DMS 273 treated with DMSO at 0.1 percent for 48 hours (cell line): ENCODE data around the gene LIN28B.
A peak's percentile ranks its signal among the peaks of the same experiment; 100 is the strongest.

ENCODE experiments used
- DNase-seq: peaks from one replicate; lab custom pipeline; 2025; lab: John Stamatoyannopoulos, UW

The LIN28B gene

DNA sequence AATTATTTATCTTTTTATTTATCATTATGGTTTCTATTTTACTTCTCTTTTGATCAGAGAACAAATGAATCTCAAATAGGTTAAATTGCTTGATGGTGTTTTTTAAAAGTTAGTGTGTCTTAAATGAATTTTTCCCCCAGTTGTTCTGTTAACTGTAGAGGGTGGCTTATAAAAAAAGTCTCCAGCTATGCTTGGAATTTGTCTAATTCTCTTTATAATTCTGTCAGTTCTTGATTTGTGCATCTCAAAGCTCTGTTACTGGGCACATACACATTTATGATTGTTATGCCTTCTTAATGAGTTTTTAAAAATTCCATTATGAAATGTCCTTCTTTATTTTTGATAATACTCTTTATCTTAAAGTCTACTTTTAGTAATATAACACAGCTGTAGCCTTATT lies 58.0 kb downstream of the LIN28B start:
- no peak for DNase-seq

DNA sequence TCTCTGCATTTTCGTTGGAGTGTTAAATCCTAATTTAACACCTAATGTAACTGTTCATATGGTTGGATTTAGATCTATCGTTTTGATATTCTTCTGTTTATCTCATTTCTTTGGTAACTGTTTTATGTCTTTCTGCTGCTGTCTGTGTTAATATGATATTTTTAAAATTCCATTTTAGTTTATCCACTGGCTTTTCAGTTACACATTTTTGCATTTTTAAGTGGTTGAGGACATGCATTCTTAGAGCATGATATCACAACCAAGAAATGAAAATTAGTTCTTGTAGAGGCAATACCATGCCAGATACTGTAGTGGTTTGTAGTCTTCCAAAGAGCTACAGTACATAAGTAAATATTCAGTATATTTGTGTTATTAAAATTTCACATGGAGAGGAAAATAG lies 58.6 kb downstream of the LIN28B start:
- DNase-seq, result no peak

DNA sequence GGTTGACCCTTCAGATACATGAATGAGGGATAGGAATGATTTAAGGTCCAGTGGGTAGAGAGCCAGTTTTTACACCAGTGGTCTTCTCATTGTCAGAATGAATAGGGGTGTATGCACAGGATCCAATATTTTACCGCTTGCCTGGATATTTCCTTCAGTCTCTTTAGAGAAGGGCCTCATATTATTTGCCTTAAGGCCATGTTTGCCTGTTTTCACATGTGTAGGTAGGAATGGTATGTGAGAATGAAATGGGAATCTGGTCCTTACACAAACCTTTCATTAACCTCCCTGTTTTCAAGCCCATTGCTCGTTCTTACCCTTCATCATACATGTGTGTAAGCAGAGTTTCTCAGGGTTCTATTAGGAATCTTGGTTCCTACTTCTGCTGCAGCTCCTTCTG lies 62.4 kb downstream of the LIN28B start:
- DNase-seq, result no peak

DNA sequence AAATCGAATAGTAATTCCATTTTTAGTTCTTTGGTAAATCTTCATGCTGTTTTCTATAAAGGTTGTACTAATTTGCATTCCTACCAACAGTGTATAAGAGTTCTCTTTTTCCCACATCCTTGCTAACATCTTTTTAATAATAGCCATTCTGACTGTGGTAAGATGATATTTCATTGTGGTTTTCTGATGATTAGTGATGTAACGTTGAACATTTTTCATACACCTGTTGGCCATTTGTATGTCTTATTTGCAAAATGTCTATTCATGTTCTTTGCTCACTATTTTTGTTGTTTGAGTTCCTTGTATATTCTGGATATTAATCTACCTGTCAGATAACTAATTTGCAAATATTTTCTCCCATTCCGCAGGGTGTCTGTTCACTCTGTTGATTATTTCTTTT lies 64.5 kb downstream of the LIN28B start:
- DNase-seq, result no peak

GRCh38 chr6:105022416-105022815 lies 65.5 kb downstream of the LIN28B start:
- no peak for DNase-seq

DNA sequence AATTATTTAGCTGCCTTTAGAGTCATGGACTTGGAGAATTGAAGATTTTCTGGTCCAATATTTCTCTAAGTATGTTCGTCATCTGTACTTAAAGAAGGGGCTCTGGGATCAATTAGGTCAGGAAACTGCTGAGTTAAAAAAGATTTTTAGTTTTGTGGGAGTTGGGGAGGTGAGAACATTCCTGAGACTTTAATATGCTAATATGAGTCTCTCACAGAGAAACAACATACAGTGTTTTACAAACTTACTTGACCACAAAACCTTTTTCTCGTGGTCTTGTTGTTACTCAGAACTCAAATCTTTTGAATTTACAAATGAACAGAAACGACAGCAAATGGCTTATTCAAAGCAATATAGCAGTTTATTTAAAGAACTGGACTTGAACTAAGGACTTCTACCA lies 67.9 kb downstream of the LIN28B start:
- no peak for DNase-seq

- no peak for DNase-seq
Measured at GRCh38 chr6:105028898-105029297, 72.0 kb downstream of the LIN28B start.

DNA sequence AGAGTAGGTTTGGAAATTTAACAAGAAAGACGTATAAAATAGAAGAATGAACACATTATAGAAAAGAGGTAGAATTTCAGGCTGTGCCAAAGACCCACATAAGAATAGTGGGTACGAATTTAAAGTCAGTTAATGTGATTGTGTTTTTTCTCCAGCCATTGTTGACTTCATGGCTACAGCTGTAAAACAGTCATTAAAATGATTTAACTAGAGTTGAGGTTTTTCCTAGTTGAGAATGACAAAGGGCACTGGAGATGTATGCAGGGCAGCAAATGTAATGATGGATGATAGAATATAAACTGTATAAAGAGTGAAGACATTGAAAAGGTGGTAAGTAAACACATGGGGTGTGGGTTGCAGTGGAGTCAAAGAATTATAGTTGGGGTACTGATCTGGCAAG lies 72.7 kb downstream of the LIN28B start:
- DNase-seq, result no peak

- no peak for DNase-seq
Measured at GRCh38 chr6:105034470-105034869, 77.6 kb downstream of the LIN28B start.

GRCh38 chr6:105035299-105035698 lies 78.4 kb downstream of the LIN28B start:
- no peak for DNase-seq

GRCh38 chr6:105036351-105036750 lies 79.4 kb downstream of the LIN28B start:
- peak; percentile 62 for DNase-seq

- no peak for DNase-seq
Measured at GRCh38 chr6:105038259-105038658, 81.4 kb downstream of the LIN28B start.

DNA sequence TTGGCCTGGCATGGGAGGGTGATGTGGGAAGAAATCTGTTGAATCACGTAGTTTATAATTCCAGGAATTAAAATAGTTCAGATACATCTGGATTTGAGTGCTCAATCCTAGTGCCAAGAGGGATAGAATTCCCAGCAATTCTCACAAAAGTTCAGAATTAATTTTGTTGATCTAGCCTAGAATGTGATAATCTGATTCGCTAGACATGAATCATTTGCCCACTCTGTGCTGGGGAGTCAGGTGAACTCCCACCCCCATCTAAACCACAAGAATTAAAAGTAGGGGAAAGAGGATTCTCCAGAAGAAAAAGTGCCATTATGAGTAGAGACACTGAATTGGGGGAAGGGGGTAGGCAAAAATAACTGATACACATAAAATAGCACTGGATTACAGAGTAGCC lies 85.0 kb downstream of the LIN28B start:
- no peak for DNase-seq

DNA sequence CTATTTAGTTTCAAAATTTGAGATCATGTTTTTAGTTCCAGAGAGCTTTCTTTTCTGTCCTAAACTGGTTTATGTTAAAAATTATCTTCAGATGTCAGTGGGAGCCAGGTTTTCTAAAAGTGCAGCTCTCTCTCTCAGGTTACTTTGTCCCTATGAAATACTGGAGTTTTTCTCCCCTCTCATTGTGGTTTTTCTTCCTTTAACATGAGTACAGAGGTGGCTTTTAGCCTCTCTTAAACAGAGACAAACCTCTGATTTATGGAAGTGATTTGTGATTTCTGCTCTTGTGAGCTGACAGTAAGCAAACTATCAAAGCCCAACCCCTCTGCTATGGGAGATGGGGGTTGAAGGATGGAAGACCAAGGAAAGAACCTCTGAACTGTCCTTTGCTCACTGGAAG lies 85.7 kb downstream of the LIN28B start:
- no peak for DNase-seq

GRCh38 chr6:105043979-105044378 lies 87.1 kb downstream of the LIN28B start:
- no peak for DNase-seq

DNA sequence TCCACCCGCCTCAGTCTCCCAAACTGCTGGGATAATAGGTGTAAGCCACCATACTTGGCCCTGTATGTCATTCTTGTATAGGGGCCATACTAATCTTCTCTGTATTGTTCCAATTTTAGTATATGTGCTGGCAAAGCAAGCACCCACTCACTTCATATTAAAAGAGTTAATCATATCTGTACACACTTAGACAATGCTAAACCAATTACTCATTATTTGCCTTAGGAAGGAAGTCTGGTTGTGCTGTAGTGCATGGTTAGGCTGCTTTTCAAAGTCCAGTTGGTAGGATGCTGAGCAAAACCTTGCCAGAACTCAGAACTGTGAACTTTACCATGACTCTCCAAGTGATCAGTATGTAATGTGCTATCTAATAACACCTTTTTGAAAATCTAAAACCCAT lies 88.6 kb downstream of the LIN28B start:
- no peak for DNase-seq

DNA sequence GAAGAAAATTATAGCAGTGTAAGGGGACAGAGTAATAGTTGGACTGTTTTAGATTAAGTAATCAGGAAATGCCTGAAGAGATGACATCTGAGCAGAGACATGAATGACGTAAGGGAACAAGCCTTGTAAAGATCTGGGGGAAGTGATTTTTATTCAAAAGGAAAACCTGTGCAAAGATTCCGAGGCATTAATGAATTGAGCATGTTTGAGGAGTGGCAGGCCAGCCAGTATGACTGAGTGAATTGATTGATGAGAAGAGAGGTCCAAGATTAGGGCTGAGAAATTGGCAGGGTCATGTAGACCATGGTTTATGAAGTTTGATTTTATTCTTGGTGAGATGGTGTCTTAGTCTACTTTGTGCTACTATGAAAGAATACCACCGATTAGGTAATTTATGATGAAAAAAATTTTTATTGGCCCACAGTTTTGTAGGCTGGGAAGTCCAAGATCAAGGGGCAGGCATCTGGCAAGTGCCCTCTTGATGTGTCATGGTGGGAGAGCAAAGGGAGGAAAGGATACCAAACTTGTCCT lies 95.1 kb downstream of the LIN28B start:
- DNase-seq, result no peak

DNA sequence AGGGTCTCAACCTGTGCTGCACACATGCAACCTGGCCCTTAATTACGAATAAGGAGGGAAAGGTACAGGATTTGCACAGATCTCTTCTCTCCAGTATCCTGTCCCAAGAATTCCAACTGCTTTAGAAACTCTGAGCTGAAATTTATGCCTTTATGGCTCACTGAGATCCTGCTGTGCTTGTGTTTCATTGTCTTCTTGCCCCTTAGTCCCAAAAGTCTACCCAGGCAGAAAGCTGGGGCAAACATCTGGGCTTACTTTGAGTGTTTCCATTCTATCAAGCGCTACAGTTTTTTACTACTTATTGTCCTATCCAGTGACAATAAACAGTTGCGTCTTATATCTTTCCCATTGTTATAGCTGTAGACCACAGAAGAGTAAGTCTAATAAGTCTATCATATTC lies 99.7 kb downstream of the LIN28B start:
- no peak for DNase-seq

DNA sequence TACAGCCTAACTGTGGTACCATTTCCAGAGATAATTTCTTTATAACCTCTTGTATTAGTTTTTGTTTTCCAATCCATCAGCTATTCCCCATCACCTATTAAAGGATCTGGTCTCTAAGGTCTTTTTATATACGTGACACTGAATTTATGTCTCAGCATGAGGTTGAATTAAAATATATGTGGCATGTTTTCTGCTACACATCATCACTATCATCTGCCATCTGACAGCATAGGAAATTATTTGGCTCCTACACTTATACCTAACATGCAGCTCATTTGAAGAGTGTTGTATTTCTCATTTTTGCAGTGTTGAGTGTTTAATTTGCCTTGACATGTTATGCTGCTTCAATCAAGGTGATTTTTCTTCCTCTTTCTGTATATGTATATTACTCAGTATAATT lies 100.3 kb downstream of the LIN28B start:
- DNase-seq, result no peak

GRCh38 chr6:105058316-105058715 lies 101.4 kb downstream of the LIN28B start:
- DNase-seq, result no peak

DNA sequence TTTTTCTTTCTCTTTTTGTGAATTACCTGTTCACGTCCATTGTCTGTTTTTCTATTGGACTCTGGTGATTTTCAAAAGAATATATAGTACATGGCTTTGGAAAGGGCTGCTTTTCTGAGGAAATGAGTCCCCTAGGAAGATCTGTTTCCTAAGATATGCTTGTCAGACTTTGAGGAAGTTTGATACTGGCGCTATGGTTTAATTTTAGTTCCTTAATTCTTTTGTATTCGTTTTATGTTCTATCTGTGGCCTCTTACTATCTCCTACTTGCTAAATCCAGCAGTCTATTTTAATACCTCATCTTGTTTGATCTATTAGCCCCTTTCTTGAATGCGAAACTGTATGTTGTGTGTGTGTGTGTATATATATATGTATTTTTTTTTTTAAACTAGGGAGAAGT lies 101.9 kb downstream of the LIN28B start:
- DNase-seq, result no peak

DNA sequence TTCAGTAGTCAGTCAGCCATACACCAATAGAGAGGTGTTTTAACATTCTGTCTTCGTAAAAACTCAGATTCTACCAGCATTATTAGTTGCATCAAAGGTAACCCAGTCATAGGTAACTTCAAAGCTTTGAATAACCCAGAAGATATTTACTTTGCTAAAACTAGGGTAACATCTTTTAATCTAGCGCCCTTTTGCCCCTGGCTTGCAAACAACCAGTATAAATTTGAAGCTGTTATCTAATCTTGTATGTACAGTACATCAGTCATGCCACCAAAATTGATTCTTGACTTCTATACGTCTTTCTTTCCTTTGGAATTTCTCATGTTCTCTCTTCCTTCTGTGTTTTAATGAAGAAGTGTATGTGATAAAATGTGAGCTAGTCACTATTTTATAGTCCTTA lies 109.3 kb downstream of the LIN28B start:
- DNase-seq, result no peak

GRCh38 chr6:105066836-105067235 lies 109.9 kb downstream of the LIN28B start:
- DNase-seq, result no peak

GRCh38 chr6:105067329-105067728 lies 110.4 kb downstream of the LIN28B start:
- DNase-seq, result no peak

GRCh38 chr6:105068407-105068806 lies 111.5 kb downstream of the LIN28B start:
- DNase-seq, result no peak
